GM21367 (cell line): Measurements from ENCODE around the gene NR6A1.

Source experiments
- ATAC-seq: cut with Tn5 transposase; IDR thresholded peaks from one replicate; pipeline ENCODE4 v1.9.1; 2021; ENCODE audit not compliant: unreplicated experiment

NR6A1 gene

DNA sequence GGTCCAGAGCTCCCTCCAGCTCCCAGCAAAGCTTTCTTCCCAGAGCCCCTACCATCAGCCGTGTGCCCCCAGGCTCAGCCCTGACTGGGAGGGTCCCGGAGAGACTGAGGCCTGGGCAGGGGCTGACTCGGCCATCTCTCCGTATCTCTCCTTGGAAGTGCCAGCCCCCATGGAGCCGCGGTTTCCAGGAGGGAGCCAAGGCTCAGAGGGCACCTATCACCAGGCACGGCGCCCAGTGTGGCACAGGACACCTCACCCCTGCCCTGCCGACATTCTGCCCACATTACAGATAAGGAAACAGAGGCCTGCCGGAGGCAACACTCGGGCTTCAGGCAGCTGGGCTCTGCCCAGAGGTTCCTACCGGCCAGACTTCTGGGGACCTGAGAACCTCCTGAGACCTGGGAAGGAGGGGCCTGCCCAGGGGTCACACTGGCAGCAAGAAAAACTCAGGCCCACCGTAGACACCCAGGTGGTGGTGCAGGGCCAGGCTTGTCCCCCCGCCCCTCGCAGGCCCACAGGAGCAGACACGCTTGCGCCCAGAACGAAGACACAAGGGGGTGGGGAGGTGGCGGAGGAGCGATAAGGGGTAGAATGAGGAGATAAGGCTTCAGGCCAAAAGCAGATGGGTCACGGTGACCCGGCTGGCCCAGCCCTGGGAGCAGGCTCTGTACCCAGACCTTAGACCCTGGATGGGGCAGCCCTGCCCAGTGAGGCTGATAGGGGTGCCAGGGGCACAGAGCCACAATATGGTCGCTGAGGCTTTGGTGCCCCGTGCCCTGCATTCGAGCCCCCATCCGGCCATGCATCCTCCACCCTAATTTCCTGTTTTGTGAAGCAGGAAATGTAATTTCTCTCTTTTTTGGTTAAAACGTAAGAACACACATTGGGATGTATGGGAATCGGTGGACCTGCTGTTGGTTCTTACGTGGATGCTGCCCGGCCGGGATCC, 275.7 kb downstream of the NR6A1 start:
- ATAC-seq = no peak

DNA sequence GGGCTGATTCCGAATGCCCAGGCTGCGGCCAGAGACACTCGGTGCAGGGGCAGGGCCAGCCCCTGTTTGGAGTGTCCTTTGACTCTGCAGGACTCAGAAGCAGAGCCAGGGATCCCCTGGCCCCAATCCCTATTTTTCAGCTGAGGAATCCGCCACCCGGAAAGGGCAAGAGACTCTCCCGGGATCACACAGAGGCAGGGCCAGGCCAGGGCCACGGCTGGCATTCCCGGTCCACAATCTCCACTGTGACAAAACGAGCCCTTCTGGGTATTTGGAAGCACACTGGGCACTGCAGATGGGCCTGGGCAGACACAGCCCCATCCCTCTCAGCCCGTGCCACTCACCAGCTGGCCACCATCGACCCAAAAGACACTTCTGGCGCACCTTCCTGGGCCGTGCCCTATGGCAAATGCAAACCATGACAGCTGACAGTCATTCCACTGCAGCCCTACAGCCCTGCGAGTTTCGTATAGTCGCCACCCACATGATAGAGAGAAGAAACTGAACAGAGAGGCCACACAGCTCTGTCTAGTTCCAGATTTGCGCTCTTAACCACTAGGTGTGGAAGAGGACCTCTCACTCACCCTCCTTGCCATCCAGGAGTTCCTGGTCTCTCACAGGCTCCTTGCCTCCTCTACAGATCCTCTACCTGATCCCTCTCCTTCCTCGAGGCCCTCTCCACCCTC, 277.2 kb downstream of the NR6A1 start:
- no peak for ATAC-seq

DNA sequence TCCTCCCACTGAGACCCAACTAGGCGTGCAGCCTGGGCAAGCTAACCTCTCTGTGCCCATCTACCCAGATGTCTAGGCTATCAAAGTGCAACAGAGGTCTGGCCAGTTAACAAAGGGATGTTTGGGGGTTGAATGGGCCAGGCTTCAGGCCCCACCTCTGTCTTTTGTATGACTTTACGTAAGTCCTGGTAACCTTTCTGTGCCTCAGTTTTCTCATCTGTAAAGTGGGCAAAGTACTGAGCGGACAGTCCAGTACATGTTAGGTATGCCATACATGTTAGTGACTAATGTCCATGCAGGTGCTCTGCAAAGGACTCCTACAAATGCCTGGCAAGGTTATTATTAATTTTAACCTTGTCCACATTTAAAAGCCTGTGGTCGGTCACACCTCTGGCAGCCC, 277.9 kb downstream of the NR6A1 start:
- ATAC-seq = no peak

DNA sequence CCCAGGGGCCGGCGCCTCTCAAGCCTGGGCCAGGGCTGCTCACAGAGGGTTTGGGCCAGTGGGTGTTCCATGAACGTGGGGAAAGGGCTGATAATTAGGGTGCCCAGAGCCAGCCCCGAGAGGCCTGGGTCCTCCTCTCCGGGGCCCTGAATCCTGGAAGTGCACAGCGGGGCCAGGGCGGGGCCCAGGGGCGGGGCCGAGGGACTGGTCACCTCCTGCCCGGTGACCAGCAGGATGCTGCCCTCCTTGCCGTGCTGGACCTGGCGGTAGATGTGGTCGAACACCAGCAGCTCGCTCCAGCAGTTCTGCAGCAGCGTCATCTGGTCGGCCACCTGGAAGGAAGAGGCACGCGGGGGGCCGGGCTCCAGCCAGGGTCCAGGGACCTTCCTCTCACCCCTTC, 278.3 kb downstream of the NR6A1 start:
- ATAC-seq = no peak

DNA sequence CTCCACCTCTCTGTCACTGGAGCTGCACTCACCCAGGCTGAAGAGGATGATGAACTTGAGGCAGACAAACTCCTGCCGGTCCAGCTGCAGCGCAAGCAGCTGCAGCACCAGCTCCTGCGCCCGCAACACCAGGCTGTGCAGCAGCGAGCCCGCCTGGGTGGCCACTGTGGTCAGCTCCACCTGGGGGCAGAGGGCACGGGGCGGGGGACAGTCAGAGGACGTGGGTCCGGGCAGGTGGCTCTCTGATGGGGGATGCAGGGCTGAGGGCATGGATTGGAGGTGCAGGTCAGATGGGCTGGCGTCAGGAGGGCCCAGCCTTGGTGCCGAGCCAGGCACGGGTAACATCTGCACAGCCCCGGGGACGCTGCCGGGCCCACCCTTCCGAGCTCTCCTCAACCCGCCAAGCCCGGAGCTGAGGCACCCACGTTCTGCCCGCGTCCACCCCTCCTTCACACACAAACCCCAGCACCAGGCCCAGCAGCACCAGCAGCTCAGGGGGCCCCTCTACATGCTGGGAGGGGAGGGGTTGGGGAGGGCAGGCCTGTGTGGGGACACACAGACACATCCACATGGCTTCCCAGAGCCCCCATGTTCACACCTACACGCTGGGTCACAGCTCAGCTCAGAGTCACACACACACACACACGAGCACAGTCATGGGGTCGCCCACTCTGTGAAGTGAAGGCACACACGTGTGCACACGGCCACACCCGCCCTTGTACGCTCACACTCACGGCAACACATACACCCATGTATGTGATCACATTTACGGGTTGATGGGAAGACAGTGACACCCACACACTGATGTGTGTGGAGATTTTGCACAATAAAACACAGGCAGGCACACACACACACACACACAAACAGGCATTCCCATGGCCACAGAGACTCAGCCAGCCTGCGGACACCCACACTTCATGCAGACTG, 279.8 kb downstream of the NR6A1 start:
- no peak for ATAC-seq

DNA sequence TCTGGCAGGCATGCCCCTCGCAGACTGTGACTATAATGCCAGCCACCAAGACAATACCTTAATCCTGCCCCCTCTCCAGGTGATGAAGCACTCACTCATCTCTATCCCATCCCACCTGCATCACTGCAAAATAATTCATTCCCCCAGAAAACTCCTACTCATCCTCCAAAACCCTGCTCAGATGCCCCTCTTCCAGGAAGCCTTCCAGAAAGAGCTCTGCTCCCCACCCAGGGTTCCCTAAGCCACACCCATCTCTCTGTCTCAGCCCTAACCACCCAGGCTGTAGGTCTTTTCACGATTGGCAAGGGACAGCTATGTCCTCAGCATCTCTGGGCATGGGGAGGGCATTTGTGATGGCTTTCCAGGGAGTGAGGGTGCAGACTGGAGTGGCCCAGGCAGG, 281.1 kb downstream of the NR6A1 start:
- ATAC-seq = no peak

DNA sequence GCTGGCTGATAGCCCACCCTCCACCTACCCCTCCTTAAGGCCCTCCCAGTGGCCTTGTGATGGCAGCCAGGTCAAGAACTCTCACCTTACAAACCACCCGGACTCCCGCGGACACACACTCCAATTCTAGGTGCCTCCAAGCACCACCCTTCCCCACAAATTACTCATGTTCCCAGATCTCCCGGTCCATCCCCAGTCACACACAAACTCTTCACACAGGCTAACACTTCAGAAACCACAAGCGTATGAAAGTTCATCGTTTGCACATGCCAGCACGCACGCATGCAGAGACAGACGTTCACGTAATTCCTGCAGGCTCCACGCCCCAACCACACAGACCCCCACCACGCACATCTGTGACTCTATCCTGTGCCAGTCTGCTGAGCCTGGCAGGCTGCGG, 281.9 kb downstream of the NR6A1 start:
- no peak for ATAC-seq

DNA sequence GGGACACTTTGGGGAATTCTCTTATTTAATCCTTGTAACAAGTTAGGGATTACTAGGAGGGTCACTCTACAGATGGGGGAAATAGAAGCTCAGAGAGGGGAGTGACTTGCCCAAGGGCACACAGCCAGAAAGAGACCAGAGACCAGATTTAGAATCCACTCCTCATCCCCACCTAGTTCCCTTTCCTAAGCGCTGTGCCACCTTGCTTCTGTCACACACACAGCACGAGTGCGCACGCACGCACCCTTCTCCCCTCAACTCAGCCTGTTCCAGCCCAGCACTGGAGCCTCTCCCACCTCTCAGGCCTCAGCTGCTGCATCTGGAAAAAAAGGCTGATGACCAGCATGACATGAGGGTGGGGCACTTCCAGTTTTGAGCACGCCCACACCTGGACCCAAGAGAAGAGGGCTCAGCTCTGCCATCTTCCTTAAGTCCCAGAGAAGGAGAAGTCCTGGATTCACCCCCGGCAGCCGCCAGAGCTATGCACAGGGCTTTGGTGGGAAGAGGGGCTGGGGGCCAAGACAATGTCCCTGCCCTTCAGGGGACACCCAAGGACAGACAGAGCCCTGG, 282.4 kb downstream of the NR6A1 start:
- ATAC-seq = no peak

DNA sequence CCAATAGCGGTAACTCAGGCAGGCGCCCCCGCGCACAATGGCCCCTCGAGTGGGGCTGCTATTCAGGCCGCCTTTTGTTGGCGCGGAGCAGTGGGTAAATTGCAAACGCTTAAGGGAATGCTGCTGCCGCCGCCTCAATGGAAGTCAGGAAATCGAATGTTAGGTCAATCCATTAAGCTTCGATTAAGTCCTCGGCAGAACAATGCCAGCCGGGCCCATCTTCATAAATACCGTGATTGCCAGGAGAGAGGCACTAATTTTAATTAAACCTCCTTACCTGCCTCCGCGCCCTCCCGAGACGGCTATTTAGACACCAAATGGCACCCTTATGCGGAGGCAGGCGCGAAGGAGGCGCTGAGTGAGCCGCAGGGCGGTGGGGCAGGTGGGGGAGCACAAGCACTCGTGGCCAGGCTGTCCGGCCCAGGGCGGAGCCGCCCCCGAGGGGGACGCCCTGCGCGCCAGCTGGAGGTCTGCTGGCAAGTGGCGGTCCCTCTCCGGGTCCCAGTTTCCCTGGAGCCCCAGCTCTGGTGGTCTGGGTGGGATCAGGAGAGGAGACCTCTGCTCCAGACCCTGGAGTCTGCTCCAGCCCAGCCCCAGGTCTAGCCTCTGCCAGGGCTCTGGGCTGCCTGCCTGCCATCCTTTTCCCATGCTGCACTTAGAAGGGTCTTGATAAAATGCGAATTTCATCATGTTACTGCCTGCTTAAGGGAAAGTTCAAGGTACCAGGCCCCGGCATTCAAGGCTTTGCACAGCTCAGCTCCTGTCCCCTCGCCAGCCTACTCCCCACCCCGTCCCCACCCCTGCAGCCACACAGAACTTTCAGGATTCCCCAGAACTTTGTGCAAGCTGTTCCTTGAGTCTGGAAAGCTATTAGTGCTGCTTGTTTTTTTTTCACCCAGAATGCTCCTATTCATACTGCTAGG, 283.6 kb downstream of the NR6A1 start:
- no peak for ATAC-seq

DNA sequence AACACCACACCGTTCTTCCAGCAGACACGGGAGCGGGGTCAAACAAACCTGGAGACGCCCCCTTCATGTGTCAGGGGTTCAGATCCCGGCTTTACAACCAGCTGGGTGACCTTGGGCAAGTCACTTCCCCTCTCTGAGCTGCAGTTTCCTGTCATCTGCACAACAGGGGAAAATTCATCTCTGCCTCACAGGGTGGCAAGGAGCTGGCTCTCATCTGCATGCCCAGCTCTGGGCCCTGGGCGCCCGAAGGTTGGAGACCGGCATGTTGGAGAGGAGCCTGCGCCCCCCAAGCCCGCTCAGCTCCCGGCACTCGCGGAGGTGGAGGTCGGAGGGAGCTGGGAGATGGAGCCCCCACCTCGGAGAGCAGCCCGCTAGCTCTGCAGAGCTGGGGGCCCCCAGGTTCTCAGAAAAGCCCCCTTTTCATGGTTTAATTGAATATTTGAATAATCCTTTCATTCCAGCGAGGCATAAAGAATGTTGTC, 284.3 kb downstream of the NR6A1 start:
- ATAC-seq = no peak

DNA sequence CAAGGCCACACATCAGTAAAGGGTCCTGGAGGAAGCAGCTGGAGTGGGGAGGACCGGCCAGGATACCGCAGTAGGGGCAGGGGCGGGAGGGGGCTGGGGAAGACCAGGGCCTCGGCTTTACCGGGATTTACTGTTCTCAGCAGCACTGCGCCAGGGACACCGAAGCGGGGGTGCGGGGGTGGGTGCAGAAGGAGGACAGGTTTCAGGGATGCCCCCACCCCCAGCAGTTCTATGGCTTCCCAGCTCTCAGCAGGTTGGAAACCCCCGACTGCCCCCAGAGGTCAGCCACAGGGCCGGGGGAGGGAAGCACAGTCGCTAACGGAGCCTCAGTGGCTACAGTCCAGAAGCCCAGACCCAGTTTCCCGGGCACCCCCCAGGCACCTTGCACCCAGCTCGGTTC, 285.2 kb downstream of the NR6A1 start:
- ATAC-seq = no peak

DNA sequence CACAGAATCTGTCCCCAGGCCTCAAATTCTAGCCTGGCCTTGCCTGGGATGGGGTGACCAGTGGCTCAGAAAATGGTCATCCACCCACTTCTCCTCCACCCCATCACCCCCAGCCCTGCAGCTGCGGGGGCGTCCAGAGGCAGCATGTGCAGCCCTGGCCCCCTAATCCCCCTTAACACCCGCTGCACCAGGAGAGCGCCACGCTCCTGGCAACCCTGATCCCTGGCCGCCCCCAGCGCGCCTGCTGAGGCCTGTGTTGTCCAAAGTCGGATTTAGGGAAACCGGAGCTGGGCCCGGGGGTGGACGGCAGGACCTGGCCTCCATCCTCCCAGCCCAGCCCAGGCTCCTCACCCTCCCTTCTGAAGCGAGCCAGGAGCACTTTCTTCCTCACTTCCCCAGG, 285.9 kb downstream of the NR6A1 start:
- ATAC-seq = no peak

DNA sequence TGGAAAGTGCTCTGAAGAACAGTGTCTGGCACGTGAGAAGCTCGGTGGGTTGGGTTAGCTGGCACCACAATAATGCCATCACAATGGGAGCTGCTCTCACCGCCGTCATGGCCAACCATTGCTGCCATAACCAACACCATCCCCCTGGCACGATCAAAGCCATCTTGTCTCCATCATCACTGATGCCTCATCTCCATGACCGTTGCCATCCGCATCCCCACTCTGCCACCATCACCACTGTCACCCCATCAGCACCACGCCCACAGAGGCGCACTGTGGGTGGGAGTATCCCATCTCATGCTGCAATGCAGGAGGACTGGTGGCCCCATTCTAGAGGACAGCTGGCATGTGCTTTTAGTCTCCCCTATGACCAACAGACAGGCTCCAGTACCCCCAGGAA, 287.6 kb downstream of the NR6A1 start:
- no peak for ATAC-seq

DNA sequence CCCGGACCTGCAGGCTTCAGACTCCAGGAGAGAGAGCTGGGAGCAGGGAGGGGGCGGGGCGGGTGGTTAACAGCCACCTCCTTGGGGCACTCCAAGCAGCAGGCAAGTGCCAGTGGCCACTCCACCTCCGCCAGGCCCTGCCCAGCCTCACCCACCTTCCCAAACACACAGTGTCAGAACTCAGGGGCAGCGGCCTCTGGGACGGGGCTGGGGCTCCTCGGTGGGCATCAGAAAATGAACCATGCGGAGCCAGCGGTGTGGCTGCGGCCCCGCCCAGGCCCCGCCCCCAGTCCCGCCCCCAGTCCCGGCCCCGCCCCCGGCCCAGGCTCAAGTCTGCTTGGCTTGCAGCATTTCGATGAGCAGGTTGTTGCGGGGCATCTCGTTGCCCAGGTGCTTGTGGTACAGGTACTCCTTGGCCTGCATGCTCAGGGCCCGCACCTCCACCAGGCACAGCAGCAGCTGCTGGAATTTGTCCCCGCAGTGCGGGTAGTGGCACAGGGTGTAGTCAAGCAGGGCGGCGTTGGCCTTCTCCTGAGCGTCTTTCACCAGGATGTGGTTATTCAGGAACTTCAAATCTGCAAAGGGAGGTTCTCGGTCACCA, 288.6 kb downstream of the NR6A1 start:
- ATAC-seq = no peak

DNA sequence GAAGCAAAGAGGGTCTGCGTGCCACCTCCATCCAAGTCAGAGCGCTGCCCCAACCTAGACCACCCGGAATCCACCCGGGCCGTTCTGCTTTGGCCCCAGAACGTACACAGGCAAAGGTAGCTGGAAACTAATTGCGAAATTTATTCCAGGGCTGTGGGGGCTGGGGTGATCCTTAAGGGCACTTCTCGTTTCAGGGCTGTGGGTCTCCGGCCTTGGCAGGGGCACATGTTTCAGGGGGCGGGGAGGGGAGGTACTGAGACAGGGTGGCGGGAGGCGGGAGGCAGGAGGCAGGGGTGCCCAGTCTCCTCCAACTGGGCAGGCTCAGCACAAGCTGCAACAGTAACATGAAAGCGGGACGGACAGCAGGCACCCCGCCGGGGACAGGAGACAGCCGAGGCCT, 290.0 kb downstream of the NR6A1 start:
- no peak for ATAC-seq

DNA sequence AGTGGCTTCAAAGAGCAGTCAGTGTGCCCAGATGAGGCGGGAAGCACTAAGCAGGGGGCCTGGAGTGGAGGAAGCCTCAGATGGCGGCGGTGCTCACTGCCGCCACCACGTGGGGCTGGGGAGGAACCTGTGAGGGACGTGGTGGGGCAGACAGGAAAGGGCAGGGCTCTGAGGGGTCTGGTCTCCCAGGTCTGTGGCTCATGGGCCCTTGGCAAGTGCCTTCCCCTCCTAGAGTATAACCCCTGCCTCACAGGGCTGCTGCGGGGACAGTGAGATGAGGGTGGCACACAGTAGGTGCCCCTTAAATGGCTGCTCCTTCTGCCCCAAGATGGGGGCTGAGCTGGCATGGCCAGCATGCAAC, 290.5 kb downstream of the NR6A1 start:
- ATAC-seq = no peak

DNA sequence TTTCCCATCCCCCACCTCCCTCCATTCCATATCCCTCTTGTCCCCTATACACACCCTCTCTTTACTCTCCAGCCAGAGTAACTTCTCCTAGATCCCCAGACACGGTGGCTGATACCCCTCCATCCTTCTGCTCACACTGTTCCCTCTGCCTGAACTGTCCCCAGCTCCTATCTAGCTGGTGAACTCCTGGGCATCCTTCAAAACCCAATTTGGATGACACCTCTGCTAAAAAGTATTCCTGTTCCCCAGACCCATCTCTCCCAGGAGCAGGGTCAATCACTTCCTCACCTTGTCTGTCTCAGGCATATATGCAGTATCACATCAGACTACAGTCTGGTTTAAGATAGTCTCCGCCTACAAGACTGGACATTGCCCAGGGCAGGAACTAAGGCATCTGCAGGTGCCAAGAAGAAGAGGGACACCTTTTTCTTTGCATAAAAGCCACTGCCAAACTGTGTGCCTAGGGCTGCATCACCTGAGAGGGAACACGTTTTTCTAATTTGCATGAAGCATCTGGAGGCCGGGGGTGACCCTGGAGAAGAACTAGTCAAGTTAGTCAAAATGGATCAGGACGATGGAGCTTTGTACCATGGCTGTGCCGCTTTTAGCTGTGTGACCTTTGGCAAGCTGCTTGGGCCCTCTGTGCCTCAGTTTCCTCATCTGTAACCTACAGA, 291.0 kb downstream of the NR6A1 start:
- no peak for ATAC-seq

DNA sequence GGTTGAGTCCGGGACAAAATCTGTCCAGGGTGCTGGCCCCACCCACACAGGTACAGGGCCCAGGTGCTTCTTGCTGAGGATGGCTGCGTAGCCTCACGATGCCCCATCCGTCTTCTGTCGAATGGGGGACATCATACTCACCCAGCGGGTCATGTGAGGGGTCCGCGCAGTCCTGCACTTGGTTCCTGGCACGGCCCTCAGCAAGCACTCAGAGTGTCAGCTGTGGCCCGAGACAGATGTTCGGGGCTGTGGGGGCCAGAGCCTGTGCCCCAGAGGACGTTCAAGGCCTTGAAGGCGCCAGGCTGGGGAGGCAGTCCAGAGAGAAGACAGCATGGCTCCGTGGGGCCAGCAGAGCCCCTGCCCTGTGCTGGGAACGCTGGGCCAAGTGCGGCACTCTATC, 291.7 kb downstream of the NR6A1 start:
- no peak for ATAC-seq

DNA sequence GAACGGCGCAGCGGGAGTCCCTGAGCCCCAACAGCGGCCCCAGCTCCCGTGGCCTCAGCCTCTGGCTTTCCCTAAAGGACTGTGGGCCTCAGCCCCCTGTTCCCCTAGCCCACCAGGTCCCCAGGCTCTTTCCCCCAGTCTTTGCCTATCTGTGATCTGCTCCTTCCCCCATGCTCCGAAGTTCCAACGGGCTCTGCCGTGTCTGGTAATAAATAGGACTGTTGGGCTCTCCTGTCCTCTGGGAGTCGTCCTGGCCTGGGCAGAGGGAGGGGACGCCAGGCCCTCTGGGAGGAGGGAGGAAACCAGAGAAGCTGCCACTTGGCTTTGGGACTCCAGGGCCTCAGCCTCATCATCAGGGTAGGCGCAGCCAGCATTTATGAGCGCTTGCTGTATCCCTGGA, 292.8 kb downstream of the NR6A1 start:
- no peak for ATAC-seq
